ENCODE measurements around the gene BUD23.

Gene BUD23

GRCh38 chr7:73741600-73741999 is 58.2 kb downstream of the BUD23 start:
- DNase-seq (ENCODE audit: low spot score), result no peak

- DNase-seq (ENCODE audit: low spot score), result no peak
These were observed 58.9 kb downstream of the BUD23 start for GRCh38 chr7:73742338-73742752.

GRCh38 chr7:73742753-73743641 is 59.6 kb downstream of the BUD23 start:
- no peak for DNase-seq (ENCODE audit: low spot score)

GRCh38 chr7:73746378-73746777 is 63.0 kb downstream of the BUD23 start:
- no peak for DNase-seq (ENCODE audit: low spot score)

All from left forelimb (tissue), 1 donor.